Ectodermal cell (in vitro differentiated cells): ENCODE measurements around the gene RASD2.

ENCODE experiments used
- H3K27ac ChIP-seq: 2 replicates; pipeline ENCODE4 v1.7.0; 2013; ENCODE audit warnings: mild to moderate bottlenecking, low read depth, low read length; ENCODE audit not compliant: insufficient read depth, poor library complexity, severe bottlenecking
- H3K27me3 ChIP-seq: 2 replicates; pipeline ENCODE4 v1.7.0; 2013; ENCODE audit warnings: mild to moderate bottlenecking, low read length; ENCODE audit not compliant: insufficient read depth, control insufficient read depth, poor library complexity, severe bottlenecking
- H3K36me3 ChIP-seq: one replicate; pipeline ENCODE4 v1.7.0; 2013; ENCODE audit warnings: low read length; ENCODE audit not compliant: control insufficient read depth, insufficient read depth
- H3K4me1 ChIP-seq: one replicate; pipeline ENCODE4 v1.7.0; 2013; ENCODE audit warnings: low read length; ENCODE audit not compliant: control insufficient read depth, insufficient read depth
- H3K4me3 ChIP-seq: 2 replicates; pipeline ENCODE4 v1.7.0; 2013; ENCODE audit warnings: low read depth, low read length, control low read depth; ENCODE audit not compliant: insufficient read depth
- H3K9me3 ChIP-seq: 2 replicates; pipeline ENCODE4 v1.7.0; 2013; ENCODE audit warnings: mild to moderate bottlenecking, low read length, moderate library complexity; ENCODE audit not compliant: control insufficient read depth
- WGBS, 2 experiments: methylation state at CpG; one replicate each; pipeline ENCODE4 v1.1.7; 2013; ENCODE audit warnings: missing lambda C conversion rate in 2 of 2; 5-methylcytosine and 5-hydroxymethylcytosine counted together

RASD2 gene

GRCh38 chr22:35582861-35583670, 42.4 kb downstream of the RASD2 start:
- 29% methylated on average over 13 of the region's 13 CpGs for WGBS, 2 experiments
- H3K36me3 ChIP-seq, result no peaks in the 10 kb centered on the region

GRCh38 chr22:35586771-35587170, 46.1 kb downstream of the RASD2 start:
- Histone ChIP-seq H3K4me3 (no peak overlapping the region), H3K27ac (no peak overlapping the region), H3K36me3 (no peaks in the 10 kb centered on the region), H3K4me1 (no peaks in the 10 kb centered on the region), H3K9me3 (no peaks in the 10 kb centered on the region), H3K27me3 (no peaks in the 10 kb centered on the region)

More at GRCh38 chr22:35582861-35583670, 42.4 kb downstream of the RASD2 start:
- Histone ChIP-seq H3K4me1 (no peaks in the 10 kb centered on the region), H3K27me3 (no peaks in the 10 kb centered on the region), H3K27ac (no peak overlapping the region), H3K9me3 (no peaks in the 10 kb centered on the region), H3K4me3 (no peak overlapping the region)

- H3K27ac ChIP-seq, result no peak overlapping the region
- 87 to 90% methylated on average over 6 of the region's 6 CpGs for WGBS, 2 experiments
- H3K4me1 ChIP-seq, result peaks cover 1% of the 10 kb centered on the region
- no peaks in the 10 kb centered on the region for H3K27me3 ChIP-seq
- no peaks in the 10 kb centered on the region for H3K9me3 ChIP-seq
- H3K36me3 ChIP-seq, result no peaks in the 10 kb centered on the region
- no peak overlapping the region for H3K4me3 ChIP-seq
Measured at GRCh38 chr22:35587447-35587870, 46.8 kb downstream of the RASD2 start.

- Histone ChIP-seq H3K4me3 (no peak overlapping the region), H3K27ac (no peak overlapping the region), H3K4me1 (peaks cover 6% of the 10 kb centered on the region), H3K9me3 (no peaks in the 10 kb centered on the region), H3K27me3 (no peaks in the 10 kb centered on the region), H3K36me3 (no peaks in the 10 kb centered on the region)
- 88 to 94% methylated on average over 5 of the region's 5 CpGs for WGBS, 2 experiments
Measured at GRCh38 chr22:35587896-35588295, 47.3 kb downstream of the RASD2 start.

- H3K9me3 ChIP-seq, result no peaks in the 10 kb centered on the region
- no peaks in the 10 kb centered on the region for H3K27me3 ChIP-seq
- H3K36me3 ChIP-seq, result no peaks in the 10 kb centered on the region
- WGBS, 2 experiments, result 87 to 89% methylated on average over 11 of the region's 11 CpGs
- peaks cover 14% of the 10 kb centered on the region for H3K4me1 ChIP-seq
- no peak overlapping the region for H3K4me3 ChIP-seq
- H3K27ac ChIP-seq, result no peak overlapping the region
Measured at GRCh38 chr22:35589071-35589755, 48.6 kb downstream of the RASD2 start.

GRCh38 chr22:35589756-35590093, 49.1 kb downstream of the RASD2 start:
- WGBS, 2 experiments, result 93 to 94% methylated on average over 6 of the region's 6 CpGs
- Histone ChIP-seq H3K27me3 (no peaks in the 10 kb centered on the region), H3K4me3 (no peak overlapping the region), H3K9me3 (no peaks in the 10 kb centered on the region), H3K4me1 (peaks cover 15% of the 10 kb centered on the region), H3K27ac (no peak overlapping the region), H3K36me3 (no peaks in the 10 kb centered on the region)

- no peaks in the 10 kb centered on the region for H3K9me3 ChIP-seq
- no peaks in the 10 kb centered on the region for H3K27me3 ChIP-seq
- no peak overlapping the region for H3K4me3 ChIP-seq
- peaks cover 15% of the 10 kb centered on the region for H3K4me1 ChIP-seq
- WGBS, 2 experiments, result 72 to 77% methylated on average over 13 of the region's 13 CpGs
- H3K27ac ChIP-seq, result no peak overlapping the region
- H3K36me3 ChIP-seq, result no peaks in the 10 kb centered on the region
Measured at GRCh38 chr22:35590634-35591295, 50.1 kb downstream of the RASD2 start.

GRCh38 chr22:35591714-35592417, 51.2 kb downstream of the RASD2 start:
- 91 to 92% methylated on average over 14 of the region's 14 CpGs for WGBS, 2 experiments

GRCh38 chr22:35592418-35592967, 51.9 kb downstream of the RASD2 start:
- H3K27me3 ChIP-seq, result no peaks in the 10 kb centered on the region
- WGBS, 2 experiments, result 71 to 77% methylated on average over 4 of the region's 4 CpGs

More at GRCh38 chr22:35591714-35592417, 51.2 kb downstream of the RASD2 start:
- no peak overlapping the region for H3K27ac ChIP-seq
- H3K4me3 ChIP-seq, result no peak overlapping the region
- peaks cover 15% of the 10 kb centered on the region for H3K4me1 ChIP-seq
- no peaks in the 10 kb centered on the region for H3K36me3 ChIP-seq
- no peaks in the 10 kb centered on the region for H3K27me3 ChIP-seq
- H3K9me3 ChIP-seq, result no peaks in the 10 kb centered on the region

More at GRCh38 chr22:35592418-35592967, 51.9 kb downstream of the RASD2 start:
- Histone ChIP-seq H3K4me3 (no peak overlapping the region), H3K36me3 (no peaks in the 10 kb centered on the region), H3K27ac (no peak overlapping the region), H3K4me1 (peaks cover 15% of the 10 kb centered on the region), H3K9me3 (no peaks in the 10 kb centered on the region)
